SH-SY5Y (cell line): Measurements from ENCODE around the gene SYT7.

Experiments
- GATA2 ChIP-seq: IDR thresholded peaks from 2 replicates; pipeline ENCODE4 v1.6.1; 2011; ENCODE audit warnings: mild to moderate bottlenecking, low read depth, low read length
- GATA3 ChIP-seq: IDR thresholded peaks from 2 replicates; pipeline ENCODE4 v1.6.1; 2011; ENCODE audit warnings: low read depth, mild to moderate bottlenecking, low read length, moderate library complexity

SYT7 gene

DNA sequence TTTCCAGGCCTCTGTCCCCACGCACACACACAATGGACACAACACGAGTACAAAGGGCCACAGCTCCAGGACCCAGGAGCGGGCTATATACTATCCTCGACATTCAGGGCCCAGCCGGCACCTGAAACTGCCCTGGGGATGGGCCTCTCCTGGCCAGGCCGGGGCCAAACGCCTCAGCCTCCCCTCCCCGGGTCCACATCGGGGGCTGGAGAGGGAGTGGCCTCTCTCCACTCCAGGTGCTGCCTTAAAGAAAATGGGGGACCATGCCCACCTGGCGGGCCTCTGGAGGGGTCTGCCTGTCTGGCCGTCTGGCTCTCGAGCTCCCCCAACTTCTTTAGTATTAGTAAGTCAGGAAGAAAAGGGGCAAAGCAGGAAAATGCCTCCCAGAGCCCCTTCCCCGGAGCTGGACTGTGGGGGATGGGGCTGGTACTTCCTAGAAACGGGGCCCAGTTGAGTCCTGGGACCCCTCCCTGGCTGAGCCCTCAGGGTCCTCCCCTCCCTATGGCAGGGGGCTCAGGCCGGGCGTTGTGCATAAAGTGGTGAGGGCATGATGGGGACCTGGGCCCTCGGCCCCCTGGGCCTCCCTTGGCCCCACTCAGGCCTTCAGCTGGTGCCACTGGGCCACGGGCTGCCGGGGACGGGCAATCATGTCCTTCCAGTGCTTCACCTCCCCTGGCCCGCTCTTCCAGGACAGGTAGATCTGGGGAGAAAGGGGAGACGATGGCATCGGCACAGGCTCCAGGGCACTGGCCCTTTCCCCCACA is 62.7 kb downstream of the SYT7 start:
- TF ChIP-seq GATA3 (no peak), GATA2 (no peak)

DNA sequence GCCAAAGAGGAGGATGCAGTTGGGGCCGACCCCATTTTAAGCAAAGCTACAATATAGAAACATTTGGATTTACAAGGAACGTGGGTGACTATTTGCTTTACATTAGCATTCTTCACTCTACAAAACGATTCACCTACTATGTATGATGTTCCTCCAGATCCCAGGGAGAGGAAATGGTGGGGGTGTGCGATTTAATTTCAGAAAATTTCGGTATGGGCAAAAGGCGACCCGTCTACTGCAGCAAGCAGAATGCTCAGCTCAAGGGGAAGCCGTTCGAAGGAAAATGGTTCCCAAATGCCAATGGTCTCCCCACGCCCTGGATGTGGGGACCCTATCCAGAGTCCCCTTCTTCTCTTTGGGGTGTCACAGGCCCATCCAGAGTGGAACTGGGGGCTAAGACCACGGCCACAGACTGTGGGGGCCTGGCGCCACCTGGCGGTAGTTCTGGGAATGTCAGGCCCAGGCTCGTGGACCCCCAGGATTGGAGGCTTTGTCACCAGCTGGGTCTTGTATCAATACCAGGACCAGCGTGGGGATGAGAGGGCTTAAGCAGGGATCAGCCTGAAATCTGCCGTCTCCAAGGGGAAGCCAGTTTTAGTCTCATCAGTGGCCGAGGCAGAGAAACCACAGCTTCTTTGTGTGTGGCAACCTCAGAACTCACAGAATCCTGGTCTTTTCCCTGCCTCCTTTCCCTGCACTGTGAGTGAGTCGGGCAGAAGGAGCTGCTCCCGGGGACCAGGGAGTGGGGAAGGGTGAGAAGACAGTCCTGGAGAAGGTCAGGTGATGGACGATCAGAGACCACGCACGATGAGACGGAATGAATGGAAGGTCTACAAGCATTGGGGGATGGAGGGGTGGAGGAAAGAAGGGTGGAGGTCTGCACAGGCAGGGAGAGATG is 64.0 kb downstream of the SYT7 start:
- TF ChIP-seq GATA2 (no peak), GATA3 (no peak)

GRCh38 chr11:61516191-61516590 is 64.7 kb downstream of the SYT7 start:
- no peak for TF ChIP-seq GATA3
- no peak for TF ChIP-seq GATA2

DNA sequence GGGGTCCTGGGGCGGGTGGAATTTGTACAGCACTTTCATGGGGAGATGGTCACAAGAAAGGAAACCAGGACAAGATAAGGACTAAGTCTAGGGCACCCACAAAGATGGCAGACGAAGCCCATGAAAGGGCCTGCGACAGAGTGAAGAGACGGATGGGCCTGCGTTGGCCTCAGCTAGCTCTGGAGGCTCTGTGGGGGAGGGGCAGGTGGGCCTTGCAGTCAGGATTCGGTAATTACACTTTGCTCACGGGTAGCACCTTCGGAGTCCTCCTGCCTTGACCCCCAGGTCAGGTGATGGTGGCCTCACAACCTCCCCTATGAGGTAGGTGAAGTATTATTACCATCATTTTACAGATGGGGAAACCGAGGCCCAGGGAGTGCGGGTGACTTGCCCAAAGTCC is 65.2 kb downstream of the SYT7 start:
- no peak for TF ChIP-seq GATA3
- TF ChIP-seq GATA2 = no peak

DNA sequence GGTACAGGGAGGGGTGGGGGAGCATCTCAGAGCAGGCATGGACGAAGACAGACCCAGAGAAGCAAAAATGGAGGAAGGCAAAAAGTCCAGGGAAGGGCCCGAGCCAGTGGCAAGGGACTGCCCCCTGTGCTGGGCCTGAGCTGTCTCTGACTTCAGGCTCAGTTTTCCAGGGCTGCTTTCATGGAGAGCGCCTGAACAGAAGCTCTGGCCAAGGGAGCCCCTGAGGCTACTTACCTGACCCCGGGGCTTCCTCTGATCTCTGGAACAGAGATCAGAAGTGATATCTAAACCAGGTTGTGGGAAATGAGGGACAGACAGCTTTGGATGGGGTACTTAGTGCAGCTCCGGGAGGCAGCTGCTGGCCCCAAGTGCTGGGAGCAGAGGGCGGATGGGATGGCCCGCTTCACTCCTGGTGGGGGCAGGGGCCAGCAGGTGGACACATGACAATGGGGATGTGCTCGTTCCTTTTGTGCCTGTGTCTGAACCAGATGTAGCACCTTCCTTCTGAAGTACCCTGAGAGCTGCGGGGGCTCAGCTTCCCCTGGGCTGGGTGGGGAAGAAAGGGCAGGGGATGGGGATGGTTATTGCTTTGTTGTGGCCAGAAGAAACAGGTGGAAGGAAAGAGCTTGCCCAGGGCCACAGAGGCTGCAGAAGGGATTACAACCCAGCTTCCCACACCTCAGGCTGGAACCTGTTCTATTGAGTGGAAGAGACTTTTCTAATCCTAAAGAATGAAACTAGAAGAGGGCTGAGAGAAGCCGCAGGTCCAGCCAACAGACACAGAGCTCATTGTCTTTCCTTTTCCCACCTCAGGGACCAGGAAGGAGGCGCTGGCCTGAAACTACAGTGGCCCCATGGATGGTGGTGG is 66.6 kb downstream of the SYT7 start:
- TF ChIP-seq GATA3 (no peak), GATA2 (peak; percentile 26; the same call in 1 of the 2 replicates)

DNA sequence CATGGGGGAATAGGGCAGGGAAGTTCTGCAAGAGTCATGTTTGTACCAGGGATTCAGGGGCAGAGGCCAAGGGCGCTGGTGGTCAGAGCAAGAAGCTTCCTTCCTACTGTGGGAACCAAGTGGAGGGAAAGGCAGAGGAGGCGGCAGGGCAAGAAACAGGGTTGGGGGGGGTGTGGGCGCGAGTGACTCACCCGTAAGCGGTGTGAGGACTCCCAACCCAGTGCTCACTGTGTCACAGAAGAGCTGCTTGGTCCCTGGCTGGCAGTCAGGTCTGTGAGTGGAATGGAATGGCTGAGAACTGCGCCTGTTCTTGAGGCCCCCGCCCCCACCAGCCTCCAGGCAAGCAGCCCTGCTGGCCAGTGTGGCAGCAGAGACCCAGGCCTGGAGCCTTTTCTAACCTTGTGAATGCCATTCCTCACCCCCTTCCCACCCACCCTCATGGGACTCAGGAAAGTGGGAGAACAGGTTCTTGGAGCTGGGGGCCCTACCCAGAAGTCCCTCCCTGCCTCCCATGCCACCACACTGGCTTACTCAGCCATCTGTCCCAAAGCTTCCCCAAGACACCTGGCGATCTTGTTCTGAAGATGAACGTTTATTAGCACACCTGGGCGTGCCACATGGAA is 67.6 kb downstream of the SYT7 start:
- no peak for TF ChIP-seq GATA3
- no peak for TF ChIP-seq GATA2

DNA sequence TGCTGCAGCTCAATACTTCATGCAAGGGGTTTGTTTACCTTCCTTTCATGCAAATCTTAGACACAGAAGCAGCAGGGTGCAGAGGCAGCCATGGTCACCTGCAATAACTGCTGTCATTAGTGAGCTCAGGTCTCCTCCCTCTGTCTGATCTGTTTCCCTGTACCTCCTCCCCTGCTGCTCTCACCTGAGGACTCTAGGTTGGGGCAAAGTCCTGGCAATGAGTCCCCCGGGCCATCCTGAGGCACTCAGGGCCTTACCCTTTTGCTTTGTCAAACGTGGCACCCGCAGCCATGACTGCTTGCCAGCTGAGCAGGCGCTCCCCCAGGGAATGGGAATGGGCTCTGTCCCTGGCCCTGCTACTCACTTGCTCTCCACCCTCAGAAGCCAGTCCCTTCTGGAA is 68.4 kb downstream of the SYT7 start:
- TF ChIP-seq GATA2 (no peak), GATA3 (no peak)

- TF ChIP-seq GATA3 = no peak
- TF ChIP-seq GATA2 = no peak
Measured at GRCh38 chr11:61511383-61511782, 69.5 kb downstream of the SYT7 start.

DNA sequence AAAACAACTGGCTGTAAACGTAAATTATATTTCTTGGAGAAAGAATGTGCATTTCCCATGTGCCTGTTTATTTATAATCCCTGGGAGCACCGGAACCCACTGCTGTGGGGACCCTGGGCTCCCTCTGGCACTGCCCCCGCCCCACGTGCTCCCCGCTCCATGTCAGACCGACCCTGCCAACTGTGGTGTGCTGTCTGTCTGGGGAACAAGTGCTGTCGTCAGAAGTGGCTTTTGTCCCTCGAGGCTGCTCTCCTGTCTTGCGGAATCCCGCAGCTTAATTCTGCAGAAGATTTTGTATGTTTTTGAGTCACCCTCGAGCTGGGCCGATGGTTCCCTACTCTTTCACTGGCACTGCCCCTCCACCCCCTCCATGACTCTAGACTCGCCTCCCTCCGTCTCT is 69.9 kb downstream of the SYT7 start:
- no peak for TF ChIP-seq GATA2
- no peak for TF ChIP-seq GATA3

DNA sequence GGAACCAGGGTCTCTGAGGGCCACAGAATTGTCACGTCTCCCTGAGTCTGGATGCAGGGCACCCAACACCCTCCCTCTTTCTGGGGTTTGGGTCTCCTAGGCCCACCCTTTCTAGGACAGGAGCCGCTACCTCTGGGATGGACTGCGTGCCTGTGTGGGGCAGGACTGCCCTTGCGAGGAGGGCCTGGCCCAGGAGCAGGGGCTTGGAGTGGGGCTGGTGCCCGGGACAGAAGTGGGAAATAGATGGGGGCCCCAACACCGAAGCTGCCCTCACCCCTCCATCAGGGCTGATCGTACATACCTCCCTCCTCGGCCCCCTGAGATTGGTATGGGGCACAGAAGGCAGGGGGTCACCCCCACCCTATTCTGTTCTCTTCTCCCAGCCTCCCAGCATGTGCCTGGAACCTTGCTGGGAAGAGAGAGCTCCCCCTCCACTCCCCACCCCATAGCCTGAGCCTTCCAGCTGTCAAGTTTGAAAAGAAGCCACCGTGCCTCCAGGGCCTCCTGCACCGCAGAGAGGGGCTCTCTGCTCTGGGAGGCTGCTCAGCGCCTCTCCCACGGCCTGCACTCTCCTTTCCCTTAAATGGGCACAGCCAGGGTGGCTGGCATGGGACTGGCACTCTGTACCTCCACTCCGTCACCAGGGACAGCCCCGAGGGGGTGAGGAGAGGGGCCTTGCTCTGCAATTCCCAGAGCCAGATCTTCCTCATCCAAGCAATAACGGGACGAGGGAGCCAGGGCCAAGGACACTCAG is 70.5 kb downstream of the SYT7 start:
- TF ChIP-seq GATA2 = no peak
- TF ChIP-seq GATA3 = no peak

- TF ChIP-seq GATA3 (no peak), GATA2 (no peak)
Measured at GRCh38 chr11:61509043-61510029, 71.5 kb downstream of the SYT7 start.
